GM23338 (cell line): ENCODE data around the gene ATP8A2.

Experiments used
- CREB1 ChIP-seq: fragments of 250-450 bp; sonication (Bioruptor Pico); IDR thresholded peaks from 2 replicates; pipeline ENCODE4 v1.5.0; 2020; ENCODE audit warnings: low read depth, mild to moderate bottlenecking, moderate library complexity
- CTCF ChIP-seq, 2 experiments: fragments of 200-600 bp in 1 of 2; sonication (generic) in 1 of 2; conservative IDR thresholded peaks; 2 replicates each; pipeline versions ENCODE4 v1.5.1 to v1.6.1; 2016 to 2017; ENCODE audit warnings: antibody characterized with exemption in 2 of 2, low read depth in 2 of 2, mild to moderate bottlenecking in 2 of 2, moderate library complexity in 1 of 2
- ETS1 ChIP-seq: IDR thresholded peaks from 2 replicates; pipeline ENCODE4 v1.6.1; 2016; ENCODE audit warnings: antibody characterized with exemption
- EZH2 ChIP-seq: fragments of 200-600 bp; sonication (generic); IDR thresholded peaks from one replicate; pipeline ENCODE4 v1.8.0; 2017; ENCODE audit warnings: antibody characterized with exemption, mild to moderate bottlenecking, low read depth; ENCODE audit not compliant: unreplicated experiment
- EZH2phosphoT487 ChIP-seq: fragments of 200-600 bp; sonication (generic); IDR thresholded peaks from one replicate; pipeline ENCODE4 v1.8.1; 2018; ENCODE audit warnings: antibody characterized with exemption; ENCODE audit not compliant: unreplicated experiment
- JUNB ChIP-seq: IDR thresholded peaks from one replicate; pipeline ENCODE4 v1.6.1; 2016; ENCODE audit warnings: antibody characterized with exemption; ENCODE audit not compliant: unreplicated experiment
- POLR2AphosphoS5 ChIP-seq: IDR thresholded peaks from 2 replicates; pipeline ENCODE4 v1.6.1; 2016; ENCODE audit warnings: antibody characterized with exemption, low read depth
- REST ChIP-seq: IDR thresholded peaks from one replicate; pipeline ENCODE4 v1.6.1; 2018; ENCODE audit warnings: antibody characterized with exemption; ENCODE audit not compliant: unreplicated experiment

GRCh38 chr13:25777509-25777908 is 405.7 kb downstream of the ATP8A2 start:
- no peak for TF ChIP-seq POLR2AphosphoS5
- TF ChIP-seq CTCF (conservative IDR thresholded peaks at IDR 0.05; ENCODE audit: low read depth in 2 of 2) = no peak
- no peak for TF ChIP-seq EZH2
- no peak for TF ChIP-seq REST
- no peak for TF ChIP-seq EZH2phosphoT487
- TF ChIP-seq JUNB = no peak
- TF ChIP-seq CREB1 (CRISPR knock-in tag) = no peak
- TF ChIP-seq ETS1 = no peak
